GM21723 (cell line): ENCODE data around the gene SLC4A7.
A peak's percentile ranks its signal among the peaks of the same experiment; 100 is the strongest.
"Not testable (repeated sequence)": the region's sequence is repeated elsewhere in the genome, so short reads cannot be mapped to it uniquely, and the experiment has no call there.

Experiments used
- ATAC-seq: cut with Tn5 transposase; IDR thresholded peaks from one replicate; pipeline ENCODE4 v1.9.1; 2021; ENCODE audit warnings: mild to moderate bottlenecking, moderate library complexity; ENCODE audit not compliant: unreplicated experiment

The SLC4A7 gene

GRCh38 chr3:27484015-27484844 lies at the start of gene SLC4A7:
TSS of gene SLC4A7 (minus strand) at chr3:27484384. CDS start at chr3:27484126, 258 bp downstream.
- ATAC-seq: peak; percentile 89

GRCh38 chr3:27533261-27533607 lies 49.0 kb upstream of the SLC4A7 start:
- no peak for ATAC-seq

- ATAC-seq: no peak
Observed at GRCh38 chr3:27532426-27533260, 48.5 kb upstream of the SLC4A7 start.

- not testable (repeated sequence) for ATAC-seq
Observed at GRCh38 chr3:27531193-27531751, 47.1 kb upstream of the SLC4A7 start.

GRCh38 chr3:27528791-27529190 lies 44.6 kb upstream of the SLC4A7 start:
- no peak for ATAC-seq

- ATAC-seq: no peak
Observed at GRCh38 chr3:27526614-27527315, 42.6 kb upstream of the SLC4A7 start.

- no peak for ATAC-seq
Observed at GRCh38 chr3:27521872-27522265, 37.7 kb upstream of the SLC4A7 start.

- no peak for ATAC-seq
Observed at GRCh38 chr3:27521179-27521871, 37.1 kb upstream of the SLC4A7 start.

GRCh38 chr3:27511724-27512422 lies 27.7 kb upstream of the SLC4A7 start:
- no peak for ATAC-seq

GRCh38 chr3:27509376-27509775 lies 25.2 kb upstream of the SLC4A7 start:
- ATAC-seq: no peak

GRCh38 chr3:27508424-27508823 lies 24.2 kb upstream of the SLC4A7 start:
- ATAC-seq: no peak

- ATAC-seq: no peak
Observed at GRCh38 chr3:27507515-27508266, 23.5 kb upstream of the SLC4A7 start.

GRCh38 chr3:27507111-27507510 lies 22.9 kb upstream of the SLC4A7 start:
- no peak for ATAC-seq

- ATAC-seq: no peak
Observed at GRCh38 chr3:27504749-27505148, 20.6 kb upstream of the SLC4A7 start.

- no peak for ATAC-seq
Observed at GRCh38 chr3:27503526-27503925, 19.3 kb upstream of the SLC4A7 start.

GRCh38 chr3:27501759-27502158 lies 17.6 kb upstream of the SLC4A7 start:
- ATAC-seq: no peak

GRCh38 chr3:27500986-27501385 lies 16.8 kb upstream of the SLC4A7 start:
- ATAC-seq: no peak

GRCh38 chr3:27500035-27500434 lies 15.9 kb upstream of the SLC4A7 start:
- no peak for ATAC-seq

GRCh38 chr3:27494784-27495183 lies 10.6 kb upstream of the SLC4A7 start:
- ATAC-seq: no peak
